ENCODE measurements around the gene FETUB.

DNA sequence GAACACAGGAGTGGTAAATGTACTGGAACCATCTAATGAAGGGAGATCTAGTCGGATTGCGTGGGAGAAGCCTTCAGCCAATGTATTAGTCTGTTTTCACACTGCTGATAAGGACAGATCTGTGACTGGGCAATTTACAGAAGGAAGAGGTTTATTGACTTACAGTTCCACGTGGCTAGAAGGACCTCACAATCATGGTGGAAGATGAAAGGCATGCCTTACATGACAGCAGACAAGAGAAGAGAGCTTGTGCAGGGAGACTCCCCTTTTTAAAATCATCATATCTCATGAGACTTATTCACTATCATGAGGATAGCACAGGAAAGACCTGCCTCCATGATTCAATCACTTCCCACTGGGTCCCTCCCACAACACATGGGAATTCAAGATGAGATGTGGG lies 42.6 kb downstream of the FETUB start:
- TF ChIP-seq, protein P1, sequence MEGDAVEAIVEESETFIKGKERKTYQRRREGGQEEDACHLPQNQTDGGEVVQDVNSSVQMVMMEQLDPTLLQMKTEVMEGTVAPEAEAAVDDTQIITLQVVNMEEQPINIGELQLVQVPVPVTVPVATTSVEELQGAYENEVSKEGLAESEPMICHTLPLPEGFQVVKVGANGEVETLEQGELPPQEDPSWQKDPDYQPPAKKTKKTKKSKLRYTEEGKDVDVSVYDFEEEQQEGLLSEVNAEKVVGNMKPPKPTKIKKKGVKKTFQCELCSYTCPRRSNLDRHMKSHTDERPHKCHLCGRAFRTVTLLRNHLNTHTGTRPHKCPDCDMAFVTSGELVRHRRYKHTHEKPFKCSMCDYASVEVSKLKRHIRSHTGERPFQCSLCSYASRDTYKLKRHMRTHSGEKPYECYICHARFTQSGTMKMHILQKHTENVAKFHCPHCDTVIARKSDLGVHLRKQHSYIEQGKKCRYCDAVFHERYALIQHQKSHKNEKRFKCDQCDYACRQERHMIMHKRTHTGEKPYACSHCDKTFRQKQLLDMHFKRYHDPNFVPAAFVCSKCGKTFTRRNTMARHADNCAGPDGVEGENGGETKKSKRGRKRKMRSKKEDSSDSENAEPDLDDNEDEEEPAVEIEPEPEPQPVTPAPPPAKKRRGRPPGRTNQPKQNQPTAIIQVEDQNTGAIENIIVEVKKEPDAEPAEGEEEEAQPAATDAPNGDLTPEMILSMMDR (IDR thresholded peaks at IDR 0.05): no peak
- no peak for TF ChIP-seq EZH2 (IDR thresholded peaks at IDR 0.05; ENCODE audit: borderline replicate concordance, insufficient read depth, low read depth, low read length, poor library complexity, severe bottlenecking)
